ENCODE data around the gene CELF2.

The CELF2 gene

GRCh38 chr10:11243425-11244222 lies 226.0 kb downstream of the CELF2 start:
- no CpG with 5 or more reads among the region's 12 CpGs for WGBS (ENCODE audit: extremely low coverage, insufficient coverage, insufficient read length)

GRCh38 chr10:11245095-11245479 lies 227.4 kb downstream of the CELF2 start:
- Histone ChIP-seq H3K14ac (ENCODE audit: low read length) (no peak overlapping the region), H2BK12ac (ENCODE audit: low read length) (no peak overlapping the region), H3K9me3 (ENCODE audit: insufficient read depth, low read depth, low read length) (no peaks in the 10 kb centered on the region), H3K18ac (ENCODE audit: low read length) (no peak overlapping the region), H2AFZ (ENCODE audit: insufficient read depth, low read length, poor library complexity) (no peak overlapping the region), H2BK5ac (ENCODE audit: low read depth, low read length, poor library complexity) (no peak overlapping the region), H4K91ac (ENCODE audit: low read depth, low read length) (no peak overlapping the region), H3K79me2 (ENCODE audit: control insufficient read depth, insufficient read depth, low read length, poor library complexity) (no peaks in the 10 kb centered on the region), H3K4me2 (ENCODE audit: low read length) (no peak overlapping the region), H3K27ac (ENCODE audit: low read depth, low read length) (no peak overlapping the region), H3K23ac (ENCODE audit: low read length) (no peak overlapping the region), H3K79me1 (ENCODE audit: low read length) (no peaks in the 10 kb centered on the region), H2BK120ac (ENCODE audit: insufficient read depth, low read length, poor library complexity) (no peak overlapping the region), H4K12ac (ENCODE audit: low read depth, low read length) (no peak overlapping the region), H2AK5ac (ENCODE audit: low read length) (no peak overlapping the region), H3K9ac (ENCODE audit: low read length) (no peak overlapping the region), H4K8ac (ENCODE audit: low read depth, low read length) (no peak overlapping the region), H3K27me3 (ENCODE audit: insufficient read depth, low read length) (no peaks in the 10 kb centered on the region), H3K36me3 (ENCODE audit: control insufficient read depth in 1 of 2, insufficient read depth in 2 of 2, low read length in 2 of 2) (no peaks in the 10 kb centered on the region), H3K4ac (ENCODE audit: low read depth, low read length) (no peak overlapping the region), H3K4me1 (ENCODE audit: control insufficient read depth in 1 of 2, insufficient read depth in 2 of 2, low read length in 2 of 2) (peaks cover 0 to 5% of the 10 kb centered on the region in 2 experiments), H3K4me3 (ENCODE audit: low read depth, low read length) (no peak overlapping the region)
- WGBS (ENCODE audit: extremely low coverage, insufficient coverage, insufficient read length) = no CpG with 5 or more reads among the region's 2 CpGs
- no peak for DNase-seq

More at GRCh38 chr10:11243425-11244222, 226.0 kb downstream of the CELF2 start:
- Histone ChIP-seq H3K4me2 (ENCODE audit: low read length) (no peak overlapping the region), H3K79me2 (ENCODE audit: control insufficient read depth, insufficient read depth, low read length, poor library complexity) (no peaks in the 10 kb centered on the region), H3K36me3 (ENCODE audit: control insufficient read depth in 1 of 2, insufficient read depth in 2 of 2, low read length in 2 of 2) (no peaks in the 10 kb centered on the region), H2BK12ac (ENCODE audit: low read length) (no peak overlapping the region), H3K27me3 (ENCODE audit: insufficient read depth, low read length) (no peaks in the 10 kb centered on the region), H3K18ac (ENCODE audit: low read length) (no peak overlapping the region), H4K91ac (ENCODE audit: low read depth, low read length) (no peak overlapping the region), H3K9ac (ENCODE audit: low read length) (no peak overlapping the region), H3K4me3 (ENCODE audit: low read depth, low read length) (no peak overlapping the region), H2BK5ac (ENCODE audit: low read depth, low read length, poor library complexity) (no peak overlapping the region), H2AK5ac (ENCODE audit: low read length) (no peak overlapping the region), H3K4me1 (ENCODE audit: control insufficient read depth in 1 of 2, insufficient read depth in 2 of 2, low read length in 2 of 2) (peaks cover 0 to 3% of the 10 kb centered on the region in 2 experiments), H3K4ac (ENCODE audit: low read depth, low read length) (no peak overlapping the region), H3K27ac (ENCODE audit: low read depth, low read length) (no peak overlapping the region), H3K9me3 (ENCODE audit: insufficient read depth, low read depth, low read length) (no peaks in the 10 kb centered on the region), H3K14ac (ENCODE audit: low read length) (no peak overlapping the region), H3K23ac (ENCODE audit: low read length) (no peak overlapping the region), H4K8ac (ENCODE audit: low read depth, low read length) (no peak overlapping the region), H2BK120ac (ENCODE audit: insufficient read depth, low read length, poor library complexity) (no peak overlapping the region), H4K12ac (ENCODE audit: low read depth, low read length) (no peak overlapping the region), H3K79me1 (ENCODE audit: low read length) (no peaks in the 10 kb centered on the region), H2AFZ (ENCODE audit: insufficient read depth, low read length, poor library complexity) (no peak overlapping the region)
- DNase-seq = no peak

- Histone ChIP-seq H3K79me1 (ENCODE audit: low read length) (no peaks in the 10 kb centered on the region), H4K12ac (ENCODE audit: low read depth, low read length) (no peak overlapping the region), H2AFZ (ENCODE audit: insufficient read depth, low read length, poor library complexity) (no peak overlapping the region), H3K36me3 (ENCODE audit: control insufficient read depth in 1 of 2, insufficient read depth in 2 of 2, low read length in 2 of 2) (no peaks in the 10 kb centered on the region), H3K4me1 (ENCODE audit: control insufficient read depth in 1 of 2, insufficient read depth in 2 of 2, low read length in 2 of 2) (peaks cover 0 to 5% of the 10 kb centered on the region in 2 experiments), H3K4me2 (ENCODE audit: low read length) (no peak overlapping the region), H2BK5ac (ENCODE audit: low read depth, low read length, poor library complexity) (no peak overlapping the region), H2BK120ac (ENCODE audit: insufficient read depth, low read length, poor library complexity) (no peak overlapping the region), H3K4me3 (ENCODE audit: low read depth, low read length) (no peak overlapping the region), H3K27ac (ENCODE audit: low read depth, low read length) (no peak overlapping the region), H3K9me3 (ENCODE audit: insufficient read depth, low read depth, low read length) (no peaks in the 10 kb centered on the region), H3K79me2 (ENCODE audit: control insufficient read depth, insufficient read depth, low read length, poor library complexity) (no peaks in the 10 kb centered on the region), H2BK12ac (ENCODE audit: low read length) (no peak overlapping the region), H3K18ac (ENCODE audit: low read length) (no peak overlapping the region), H3K4ac (ENCODE audit: low read depth, low read length) (no peak overlapping the region), H4K8ac (ENCODE audit: low read depth, low read length) (no peak overlapping the region), H3K14ac (ENCODE audit: low read length) (no peak overlapping the region), H3K9ac (ENCODE audit: low read length) (no peak overlapping the region), H3K23ac (ENCODE audit: low read length) (no peak overlapping the region), H3K27me3 (ENCODE audit: insufficient read depth, low read length) (no peaks in the 10 kb centered on the region), H2AK5ac (ENCODE audit: low read length) (no peak overlapping the region), H4K91ac (ENCODE audit: low read depth, low read length) (no peak overlapping the region)
- DNase-seq = no peak
- no CpG with 5 or more reads among the region's 8 CpGs for WGBS (ENCODE audit: extremely low coverage, insufficient coverage, insufficient read length)
These were observed 227.8 kb downstream of the CELF2 start for GRCh38 chr10:11245510-11245909.

- no peak for DNase-seq
- H2AK5ac ChIP-seq (ENCODE audit: low read length) = no peak overlapping the region
- H3K27me3 ChIP-seq (ENCODE audit: insufficient read depth, low read length) = no peaks in the 10 kb centered on the region
- H3K4ac ChIP-seq (ENCODE audit: low read depth, low read length) = no peak overlapping the region
- no peak overlapping the region for H4K91ac ChIP-seq (ENCODE audit: low read depth, low read length)
- no peak overlapping the region for H4K8ac ChIP-seq (ENCODE audit: low read depth, low read length)
- H3K23ac ChIP-seq (ENCODE audit: low read length) = no peak overlapping the region
- no peak overlapping the region for H3K9ac ChIP-seq (ENCODE audit: low read length)
- no peaks in the 10 kb centered on the region for H3K79me2 ChIP-seq (ENCODE audit: control insufficient read depth, insufficient read depth, low read length, poor library complexity)
- no peaks in the 10 kb centered on the region for H3K79me1 ChIP-seq (ENCODE audit: low read length)
- H3K27ac ChIP-seq (ENCODE audit: low read depth, low read length) = no peak overlapping the region
- H2BK12ac ChIP-seq (ENCODE audit: low read length) = no peak overlapping the region
- no peak overlapping the region for H2BK120ac ChIP-seq (ENCODE audit: insufficient read depth, low read length, poor library complexity)
- H3K9me3 ChIP-seq (ENCODE audit: insufficient read depth, low read depth, low read length) = no peaks in the 10 kb centered on the region
- H3K4me3 ChIP-seq (ENCODE audit: low read depth, low read length) = no peak overlapping the region
- H2AFZ ChIP-seq (ENCODE audit: insufficient read depth, low read length, poor library complexity) = no peak overlapping the region
- H3K4me2 ChIP-seq (ENCODE audit: low read length) = no peak overlapping the region
- no peak overlapping the region for H4K12ac ChIP-seq (ENCODE audit: low read depth, low read length)
- H2BK5ac ChIP-seq (ENCODE audit: low read depth, low read length, poor library complexity) = no peak overlapping the region
- no CpG with 5 or more reads among the region's 9 CpGs for WGBS (ENCODE audit: extremely low coverage, insufficient coverage, insufficient read length)
- H3K36me3 ChIP-seq (ENCODE audit: control insufficient read depth in 1 of 2, insufficient read depth in 2 of 2, low read length in 2 of 2) = no peaks in the 10 kb centered on the region
- H3K4me1 ChIP-seq (ENCODE audit: control insufficient read depth in 1 of 2, insufficient read depth in 2 of 2, low read length in 2 of 2) = peaks cover 0 to 5% of the 10 kb centered on the region in 2 experiments
- no peak overlapping the region for H3K14ac ChIP-seq (ENCODE audit: low read length)
- H3K18ac ChIP-seq (ENCODE audit: low read length) = no peak overlapping the region
These were observed 228.4 kb downstream of the CELF2 start for GRCh38 chr10:11245981-11246590.

Data from trophoblast cell (in vitro differentiated cells and primary cell).